ENCODE results near the gene CNIH1. TPM values are rescaled to one million over a fixed set of nuclear protein-coding genes. Genes with fewer than 3 reads are reported as not detected.
A peak's percentile ranks its signal among the peaks of the same experiment; 100 is the strongest.

Gene CNIH1
- total and polyA plus RNA-seq, 2 of the 13 experiments (the other 11 are each of a cell fraction or from before 2014, with no cell fraction given) = 166 to 421 TPM

DNA sequence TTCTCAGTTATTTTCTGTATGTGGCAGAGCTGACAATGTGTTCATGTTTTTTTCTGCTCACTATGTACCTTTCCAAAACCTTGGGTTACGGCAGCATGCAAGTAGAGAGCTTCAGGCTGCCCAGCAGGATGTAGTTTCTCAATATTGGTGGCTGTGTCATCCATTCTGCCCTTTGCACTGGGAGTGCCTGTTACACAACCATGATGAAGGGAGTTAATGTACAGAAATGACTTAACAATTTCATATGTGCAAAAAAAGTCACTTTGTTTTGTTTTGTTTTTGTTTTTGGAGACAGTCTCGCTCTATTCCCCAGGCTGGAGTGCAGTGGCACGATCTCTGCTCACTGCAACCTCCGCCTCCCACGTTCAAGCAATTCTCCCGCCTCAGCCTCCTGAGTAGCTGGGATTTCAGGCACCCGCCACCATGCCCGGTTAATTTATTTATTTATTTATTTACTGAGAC lies 6.1 kb upstream of the CNIH1 start (continued):
- TF ChIP-seq, protein P1, sequence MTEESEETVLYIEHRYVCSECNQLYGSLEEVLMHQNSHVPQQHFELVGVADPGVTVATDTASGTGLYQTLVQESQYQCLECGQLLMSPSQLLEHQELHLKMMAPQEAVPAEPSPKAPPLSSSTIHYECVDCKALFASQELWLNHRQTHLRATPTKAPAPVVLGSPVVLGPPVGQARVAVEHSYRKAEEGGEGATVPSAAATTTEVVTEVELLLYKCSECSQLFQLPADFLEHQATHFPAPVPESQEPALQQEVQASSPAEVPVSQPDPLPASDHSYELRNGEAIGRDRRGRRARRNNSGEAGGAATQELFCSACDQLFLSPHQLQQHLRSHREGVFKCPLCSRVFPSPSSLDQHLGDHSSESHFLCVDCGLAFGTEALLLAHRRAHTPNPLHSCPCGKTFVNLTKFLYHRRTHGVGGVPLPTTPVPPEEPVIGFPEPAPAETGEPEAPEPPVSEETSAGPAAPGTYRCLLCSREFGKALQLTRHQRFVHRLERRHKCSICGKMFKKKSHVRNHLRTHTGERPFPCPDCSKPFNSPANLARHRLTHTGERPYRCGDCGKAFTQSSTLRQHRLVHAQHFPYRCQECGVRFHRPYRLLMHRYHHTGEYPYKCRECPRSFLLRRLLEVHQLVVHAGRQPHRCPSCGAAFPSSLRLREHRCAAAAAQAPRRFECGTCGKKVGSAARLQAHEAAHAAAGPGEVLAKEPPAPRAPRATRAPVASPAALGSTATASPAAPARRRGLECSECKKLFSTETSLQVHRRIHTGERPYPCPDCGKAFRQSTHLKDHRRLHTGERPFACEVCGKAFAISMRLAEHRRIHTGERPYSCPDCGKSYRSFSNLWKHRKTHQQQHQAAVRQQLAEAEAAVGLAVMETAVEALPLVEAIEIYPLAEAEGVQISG (CRISPR knock-in tag; IDR thresholded peaks at IDR 0.05) = peak; percentile 62
- TF ChIP-seq, protein P2, sequence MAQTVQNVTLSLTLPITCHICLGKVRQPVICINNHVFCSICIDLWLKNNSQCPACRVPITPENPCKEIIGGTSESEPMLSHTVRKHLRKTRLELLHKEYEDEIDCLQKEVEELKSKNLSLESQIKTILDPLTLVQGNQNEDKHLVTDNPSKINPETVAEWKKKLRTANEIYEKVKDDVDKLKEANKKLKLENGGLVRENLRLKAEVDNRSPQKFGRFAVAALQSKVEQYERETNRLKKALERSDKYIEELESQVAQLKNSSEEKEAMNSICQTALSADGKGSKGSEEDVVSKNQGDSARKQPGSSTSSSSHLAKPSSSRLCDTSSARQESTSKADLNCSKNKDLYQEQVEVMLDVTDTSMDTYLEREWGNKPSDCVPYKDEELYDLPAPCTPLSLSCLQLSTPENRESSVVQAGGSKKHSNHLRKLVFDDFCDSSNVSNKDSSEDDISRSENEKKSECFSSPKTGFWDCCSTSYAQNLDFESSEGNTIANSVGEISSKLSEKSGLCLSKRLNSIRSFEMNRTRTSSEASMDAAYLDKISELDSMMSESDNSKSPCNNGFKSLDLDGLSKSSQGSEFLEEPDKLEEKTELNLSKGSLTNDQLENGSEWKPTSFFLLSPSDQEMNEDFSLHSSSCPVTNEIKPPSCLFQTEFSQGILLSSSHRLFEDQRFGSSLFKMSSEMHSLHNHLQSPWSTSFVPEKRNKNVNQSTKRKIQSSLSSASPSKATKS (CRISPR knock-in tag; IDR thresholded peaks at IDR 0.05) = no peak
- TF ChIP-seq TBL1XR1 (IDR thresholded peaks at IDR 0.05; ENCODE audit: borderline replicate concordance, low read length, partially characterized antibody) (no peak), ZNF629 (CRISPR knock-in tag; conservative IDR thresholded peaks at IDR 0.05) (no peak), ZFAT (CRISPR knock-in tag; conservative IDR thresholded peaks at IDR 0.05) (no peak), TARDBP (CRISPR knock-in tag; IDR thresholded peaks at IDR 0.05) (peak; percentile 40; the same call in 1 of the 2 replicates), ZNF549 (CRISPR knock-in tag; IDR thresholded peaks at IDR 0.05) (no peak), ZNF660 (CRISPR knock-in tag; IDR thresholded peaks at IDR 0.05; ENCODE audit: borderline replicate concordance, low read depth) (no peak), PAF1 (CRISPR knock-in tag; IDR thresholded peaks at IDR 0.05) (no peak), MBD4 (IDR thresholded peaks at IDR 0.05; ENCODE audit: borderline replicate concordance, low read length) (no peak), ZNF383 (CRISPR knock-in tag; IDR thresholded peaks at IDR 0.05; ENCODE audit: borderline replicate concordance) (no peak), ETV6 (CRISPR knock-in tag; conservative IDR thresholded peaks at IDR 0.05) (no peak), NFIB (CRISPR knock-in tag; IDR thresholded peaks at IDR 0.05; ENCODE audit: borderline replicate concordance) (no peak), ZFYVE20 (CRISPR knock-in tag; IDR thresholded peaks at IDR 0.05; ENCODE audit: borderline replicate concordance, low read depth) (no peak), ZNF615 (CRISPR knock-in tag; IDR thresholded peaks at IDR 0.05; ENCODE audit: borderline replicate concordance) (no peak)
- TF ChIP-seq, protein P3, sequence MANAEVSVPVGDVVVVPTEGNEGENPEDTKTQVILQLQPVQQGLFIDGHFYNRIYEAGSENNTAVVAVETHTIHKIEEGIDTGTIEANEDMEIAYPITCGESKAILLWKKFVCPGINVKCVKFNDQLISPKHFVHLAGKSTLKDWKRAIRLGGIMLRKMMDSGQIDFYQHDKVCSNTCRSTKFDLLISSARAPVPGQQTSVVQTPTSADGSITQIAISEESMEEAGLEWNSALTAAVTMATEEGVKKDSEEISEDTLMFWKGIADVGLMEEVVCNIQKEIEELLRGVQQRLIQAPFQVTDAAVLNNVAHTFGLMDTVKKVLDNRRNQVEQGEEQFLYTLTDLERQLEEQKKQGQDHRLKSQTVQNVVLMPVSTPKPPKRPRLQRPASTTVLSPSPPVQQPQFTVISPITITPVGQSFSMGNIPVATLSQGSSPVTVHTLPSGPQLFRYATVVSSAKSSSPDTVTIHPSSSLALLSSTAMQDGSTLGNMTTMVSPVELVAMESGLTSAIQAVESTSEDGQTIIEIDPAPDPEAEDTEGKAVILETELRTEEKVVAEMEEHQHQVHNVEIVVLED (CRISPR knock-in tag; IDR thresholded peaks at IDR 0.05; ENCODE audit: borderline replicate concordance) = no peak
- TF ChIP-seq, protein P4, sequence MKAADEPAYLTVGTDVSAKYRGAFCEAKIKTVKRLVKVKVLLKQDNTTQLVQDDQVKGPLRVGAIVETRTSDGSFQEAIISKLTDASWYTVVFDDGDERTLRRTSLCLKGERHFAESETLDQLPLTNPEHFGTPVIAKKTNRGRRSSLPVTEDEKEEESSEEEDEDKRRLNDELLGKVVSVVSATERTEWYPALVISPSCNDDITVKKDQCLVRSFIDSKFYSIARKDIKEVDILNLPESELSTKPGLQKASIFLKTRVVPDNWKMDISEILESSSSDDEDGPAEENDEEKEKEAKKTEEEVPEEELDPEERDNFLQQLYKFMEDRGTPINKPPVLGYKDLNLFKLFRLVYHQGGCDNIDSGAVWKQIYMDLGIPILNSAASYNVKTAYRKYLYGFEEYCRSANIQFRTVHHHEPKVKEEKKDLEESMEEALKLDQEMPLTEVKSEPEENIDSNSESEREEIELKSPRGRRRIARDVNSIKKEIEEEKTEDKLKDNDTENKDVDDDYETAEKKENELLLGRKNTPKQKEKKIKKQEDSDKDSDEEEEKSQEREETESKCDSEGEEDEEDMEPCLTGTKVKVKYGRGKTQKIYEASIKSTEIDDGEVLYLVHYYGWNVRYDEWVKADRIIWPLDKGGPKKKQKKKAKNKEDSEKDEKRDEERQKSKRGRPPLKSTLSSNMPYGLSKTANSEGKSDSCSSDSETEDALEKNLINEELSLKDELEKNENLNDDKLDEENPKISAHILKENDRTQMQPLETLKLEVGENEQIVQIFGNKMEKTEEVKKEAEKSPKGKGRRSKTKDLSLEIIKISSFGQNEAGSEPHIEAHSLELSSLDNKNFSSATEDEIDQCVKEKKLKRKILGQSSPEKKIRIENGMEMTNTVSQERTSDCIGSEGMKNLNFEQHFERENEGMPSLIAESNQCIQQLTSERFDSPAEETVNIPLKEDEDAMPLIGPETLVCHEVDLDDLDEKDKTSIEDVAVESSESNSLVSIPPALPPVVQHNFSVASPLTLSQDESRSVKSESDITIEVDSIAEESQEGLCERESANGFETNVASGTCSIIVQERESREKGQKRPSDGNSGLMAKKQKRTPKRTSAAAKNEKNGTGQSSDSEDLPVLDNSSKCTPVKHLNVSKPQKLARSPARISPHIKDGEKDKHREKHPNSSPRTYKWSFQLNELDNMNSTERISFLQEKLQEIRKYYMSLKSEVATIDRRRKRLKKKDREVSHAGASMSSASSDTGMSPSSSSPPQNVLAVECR (CRISPR knock-in tag; IDR thresholded peaks at IDR 0.05; ENCODE audit: borderline replicate concordance) = peak; percentile 31; the same call in 1 of the 2 replicates
- TF ChIP-seq, protein P5, sequence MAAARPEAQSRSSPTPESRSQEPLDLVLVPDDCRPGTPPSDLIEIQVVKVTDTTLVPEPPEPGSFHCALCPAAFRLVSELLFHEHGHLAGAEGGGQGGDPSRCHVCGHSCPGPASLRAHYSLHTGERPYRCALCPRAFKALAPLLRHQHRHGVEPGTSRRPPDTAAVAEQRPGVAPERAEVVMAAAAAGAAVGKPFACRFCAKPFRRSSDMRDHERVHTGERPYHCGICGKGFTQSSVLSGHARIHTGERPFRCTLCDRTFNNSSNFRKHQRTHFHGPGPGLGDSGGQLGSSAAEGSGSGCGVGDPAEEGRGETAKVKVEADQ (CRISPR knock-in tag; IDR thresholded peaks at IDR 0.05; ENCODE audit: borderline replicate concordance) = no peak

All from HepG2 (cell line).